ENCODE measurements around the gene KDM3B. TPM values are rescaled to one million over a fixed set of nuclear protein-coding genes. Genes with fewer than 3 reads are reported as not detected.

Gene KDM3B
- total and polyA plus RNA-seq, 12 donors = 23.2 to 68.4 (median 49.4) TPM

DNA sequence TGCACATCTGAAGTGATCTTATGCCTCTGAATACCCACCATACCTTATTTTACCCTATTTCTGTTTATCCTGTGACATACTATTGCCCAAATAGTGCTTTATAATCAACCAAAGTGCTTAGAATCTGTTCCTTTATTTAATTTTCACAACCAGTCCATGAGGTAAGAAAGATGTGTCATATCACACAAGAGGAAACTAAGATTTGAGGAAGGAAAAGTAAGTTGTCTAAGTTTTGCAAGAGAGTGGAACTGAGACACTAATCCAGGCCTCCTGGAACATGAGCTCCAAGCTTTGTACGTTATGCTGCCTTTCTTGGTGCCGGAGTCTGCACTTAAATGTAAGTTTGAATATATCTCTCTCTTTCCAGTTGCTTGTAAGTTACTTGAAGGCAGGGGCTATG lies 17.2 kb downstream of the KDM3B start:
- no peak for DNase-seq
- WGBS, 4 donors = 50 to 84% (median 73%) methylated on average over 2 of the region's 2 CpGs

GRCh38 chr5:138370537-138370936 lies 18.1 kb downstream of the KDM3B start:
- no peak for TF ChIP-seq CTCF (IDR thresholded peaks at IDR 0.05)
- TF ChIP-seq POLR2A (IDR thresholded peaks at IDR 0.05) = no peak
- peaks cover 0 to 31% of the 10 kb centered on the region in 2 donors for H3K4me1 ChIP-seq (replicated peaks in 1 of 2)
- H3K36me3 ChIP-seq (replicated peaks in 1 of 2) = peaks cover 0 to 21% of the 10 kb centered on the region in 2 donors
- no peak for DNase-seq
- intact Hi-C loops (cut with DNase I) = no loop called here
- no peak overlapping the region for H3K4me3 ChIP-seq
- no peaks in the 10 kb centered on the region for H3K9me3 ChIP-seq (replicated peaks in 1 of 3)
- no peak overlapping the region for H3K27ac ChIP-seq
- H3K27me3 ChIP-seq = no peaks in the 10 kb centered on the region
- 80 to 89% (median 80%) methylated on average over 3 of the region's 3 CpGs for WGBS, 4 donors

More for the DNA sequence above, 17.2 kb downstream of the KDM3B start:
- Histone ChIP-seq H3K27ac (peak overlapping the region in 4 of 5 donors; percentile 7 to 77 (median 26)), H3K4me1 (replicated peaks in 1 of 2) (peaks cover 0 to 31% of the 10 kb centered on the region in 2 donors), H3K36me3 (replicated peaks in 1 of 2) (peaks cover 0 to 14% of the 10 kb centered on the region in 2 donors), H3K4me3 (peak overlapping the region in 1 of 4 donors; percentile 25), H3K9me3 (replicated peaks in 1 of 3) (no peaks in the 10 kb centered on the region), H3K27me3 (no peaks in the 10 kb centered on the region)
- intact Hi-C loops (cut with DNase I) = no loop called here
- no peak for TF ChIP-seq POLR2A (IDR thresholded peaks at IDR 0.05)
- TF ChIP-seq CTCF (IDR thresholded peaks at IDR 0.05) = no peak

GRCh38 chr5:138371454-138371853 lies 19.0 kb downstream of the KDM3B start:
- H3K9me3 ChIP-seq (replicated peaks in 1 of 3) = no peaks in the 10 kb centered on the region
- H3K27me3 ChIP-seq = no peaks in the 10 kb centered on the region
- WGBS, 4 donors = 78 to 91% (median 91%) methylated on average over 2 of the region's 2 CpGs
- H3K4me3 ChIP-seq = no peak overlapping the region
- H3K36me3 ChIP-seq (replicated peaks in 1 of 2) = peaks cover 0 to 30% of the 10 kb centered on the region in 2 donors
- H3K27ac ChIP-seq = no peak overlapping the region
- H3K4me1 ChIP-seq (replicated peaks in 1 of 2) = peaks cover 0 to 29% of the 10 kb centered on the region in 2 donors
- no peak for DNase-seq
- TF ChIP-seq CTCF (IDR thresholded peaks at IDR 0.05) (no peak), POLR2A (IDR thresholded peaks at IDR 0.05) (no peak)
- intact Hi-C loops (cut with DNase I) = no loop called here

DNA sequence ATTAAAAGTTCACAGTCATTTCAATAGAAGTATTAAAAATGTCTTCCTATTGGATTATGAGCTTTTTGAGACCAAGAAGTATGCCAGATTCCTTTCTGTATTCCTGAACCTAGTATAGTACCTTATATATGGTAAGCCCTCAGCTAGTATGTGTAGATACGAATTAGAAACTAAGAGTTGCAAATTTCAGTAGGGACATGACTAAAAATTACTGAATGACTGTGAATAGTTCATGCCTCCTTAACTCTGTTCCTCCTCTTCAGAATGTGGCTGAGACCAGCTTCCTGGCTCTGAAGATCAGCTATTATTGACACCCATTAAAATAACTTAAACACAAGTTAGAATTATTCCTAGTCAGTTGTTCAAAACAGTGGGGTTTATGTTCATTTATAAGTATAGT lies 19.7 kb downstream of the KDM3B start:
- no peak overlapping the region for H3K27ac ChIP-seq
- TF ChIP-seq CTCF (IDR thresholded peaks at IDR 0.05) = no peak
- no peak for TF ChIP-seq POLR2A (IDR thresholded peaks at IDR 0.05)
- 73 to 82% (median 75%) methylated on average over 1 of the region's 1 CpG for WGBS, 4 donors

More for the DNA sequence above, 19.7 kb downstream of the KDM3B start:
- H3K4me3 ChIP-seq = no peak overlapping the region
- DNase-seq = no peak
- no peaks in the 10 kb centered on the region for H3K27me3 ChIP-seq
- H3K36me3 ChIP-seq (replicated peaks in 1 of 2) = peaks cover 0 to 37% of the 10 kb centered on the region in 2 donors
- H3K4me1 ChIP-seq (replicated peaks in 1 of 2) = peaks cover 0 to 21% of the 10 kb centered on the region in 2 donors
- intact Hi-C loops (cut with DNase I) = no loop called here
- H3K9me3 ChIP-seq (replicated peaks in 1 of 3) = no peaks in the 10 kb centered on the region

Data from adrenal gland (tissue), 12 donors.